HL-60/S4 treated with phorbol 12-myristate 13-acetate at 8.2 ng/mL for 4 days and 3 days (cell line): Measurements from ENCODE around the gene UGT1A7.

Experiments used
- in situ Hi-C: fragments of 300-500 bp; cut with MboI; formaldehyde crosslinking; loops from 2 replicates; pipeline ENCODE4 v1.15.0; 2022; ENCODE audit warnings: low sequenced_read_pairs

The UGT1A7 gene

DNA sequence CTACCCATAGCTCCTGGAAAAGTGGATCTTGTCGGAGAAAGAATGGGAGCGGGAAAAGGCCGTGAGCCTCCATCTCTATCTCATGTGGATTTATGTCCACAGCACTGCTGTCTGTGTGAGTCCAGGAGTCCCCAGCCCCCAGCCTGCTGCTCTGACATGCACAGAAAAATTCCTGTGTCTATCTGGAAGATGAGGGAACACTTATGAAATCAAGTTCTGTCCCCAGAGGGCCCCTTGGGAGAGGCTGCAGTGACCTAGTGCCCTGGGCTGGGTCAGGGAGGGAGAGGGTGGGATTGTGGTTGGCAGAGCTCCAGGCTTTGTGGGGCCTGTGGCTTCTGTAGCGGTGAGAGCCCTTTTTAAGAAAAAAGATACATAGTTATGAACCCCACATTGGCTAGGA lies 135.1 kb downstream of the UGT1A7 start:
- in situ Hi-C loops: no loop called here

DNA sequence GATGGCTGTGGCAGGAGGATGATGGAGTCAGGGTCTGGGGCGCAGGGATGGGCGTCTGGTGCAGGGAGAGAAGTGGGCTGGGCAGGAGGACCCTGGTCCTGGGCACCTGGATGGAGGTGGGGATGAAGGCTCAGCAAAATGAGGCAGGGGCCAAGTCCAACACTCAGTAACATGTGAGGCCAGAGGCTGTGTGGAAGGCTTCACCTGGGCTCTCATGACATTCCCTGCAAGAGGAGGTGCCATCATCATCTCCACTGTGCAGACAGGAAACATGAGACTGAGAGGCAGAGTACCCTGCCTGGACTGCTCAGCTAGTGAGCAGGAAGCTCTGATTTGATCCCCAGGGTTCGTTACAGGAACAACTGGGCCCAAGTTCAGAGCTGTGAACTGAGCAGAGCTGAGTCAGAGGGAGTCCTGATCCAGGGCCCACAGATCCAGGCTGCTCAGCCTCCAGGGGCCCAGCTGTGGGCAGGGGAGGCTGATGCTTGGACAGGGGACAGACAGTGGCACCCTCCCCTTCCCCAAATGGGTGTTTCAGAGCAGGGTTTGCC lies 135.7 kb downstream of the UGT1A7 start:
- in situ Hi-C loops: no loop called here

DNA sequence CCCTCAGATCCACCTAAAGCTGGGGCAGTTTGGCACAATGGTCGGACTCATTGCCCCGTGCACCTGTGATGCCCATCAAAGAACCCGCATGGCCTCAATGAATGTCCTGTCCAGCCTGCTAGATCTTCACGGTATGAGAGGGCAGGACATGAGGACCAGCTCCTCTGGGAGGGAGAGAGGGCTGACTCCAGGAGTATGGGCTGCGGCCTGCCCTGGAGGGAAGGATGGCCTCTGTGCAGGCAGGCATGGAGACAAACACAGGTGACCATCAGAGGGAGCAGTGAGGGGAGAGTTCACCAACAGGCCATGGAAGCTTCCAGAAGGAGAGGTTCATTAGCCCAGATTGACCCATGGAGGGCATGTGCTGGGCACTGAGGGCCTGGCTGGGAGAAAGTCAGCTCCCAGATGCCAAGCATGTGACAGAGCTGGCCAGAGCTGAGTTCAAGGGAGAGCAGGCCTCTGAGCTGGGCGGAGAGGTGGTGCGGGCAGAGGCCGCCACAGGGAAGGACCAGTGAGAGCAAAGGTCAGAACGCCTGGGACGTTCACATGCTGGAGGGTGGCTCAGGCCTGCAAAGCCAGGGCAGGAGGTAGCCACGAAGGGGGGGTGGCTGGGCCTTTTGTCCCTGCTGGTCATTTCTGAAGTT lies 136.4 kb downstream of the UGT1A7 start:
- in situ Hi-C loops: no loop called here

DNA sequence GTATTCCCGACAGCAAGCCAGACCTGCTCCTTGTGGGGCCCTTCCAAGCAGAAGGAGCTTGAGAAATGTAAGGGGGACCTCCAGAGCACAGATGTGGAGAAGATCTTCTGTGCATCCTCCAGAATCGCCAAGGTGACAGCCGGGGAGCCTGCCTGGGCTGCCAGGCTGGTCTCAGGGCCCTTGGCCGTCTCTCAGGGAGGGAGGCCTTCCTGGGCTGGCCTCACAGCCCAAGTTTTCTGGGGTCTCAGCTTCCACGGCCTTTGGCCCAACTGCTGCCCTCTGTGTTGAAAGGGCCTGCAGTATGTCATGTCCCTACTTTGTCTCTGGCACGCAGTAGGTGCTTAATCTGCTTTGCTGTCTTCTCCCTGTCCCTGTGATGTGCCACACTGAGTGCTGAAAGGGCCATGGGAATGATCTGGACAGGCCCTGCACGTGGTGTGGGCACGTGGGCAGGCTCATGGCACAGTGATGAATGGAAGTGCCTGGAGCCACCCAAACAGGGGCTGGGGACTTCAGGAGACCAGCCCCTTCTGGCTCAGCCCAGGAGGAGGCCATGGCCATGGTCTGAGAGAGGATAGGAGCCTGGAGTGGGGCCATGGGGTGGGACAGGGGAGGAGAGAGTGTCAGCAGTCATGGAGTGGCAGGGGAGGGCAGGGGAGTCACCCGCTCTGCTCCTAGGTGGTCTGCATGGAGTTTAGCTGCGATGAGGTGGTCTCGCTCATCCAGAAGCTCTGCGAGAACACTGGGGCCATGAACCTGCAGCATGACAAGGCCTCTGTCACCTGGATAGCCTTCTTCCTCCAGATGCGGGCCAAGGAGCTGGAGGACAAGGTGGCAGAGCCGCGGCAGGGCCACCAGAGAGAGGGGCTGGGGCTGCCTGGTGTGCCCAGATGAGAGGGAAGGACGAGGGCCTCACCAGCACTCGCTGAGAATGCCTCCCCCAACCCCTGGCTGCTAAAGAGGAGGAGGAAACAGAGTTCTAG lies 137.2 kb downstream of the UGT1A7 start:
- in situ Hi-C loops: no loop called here

DNA sequence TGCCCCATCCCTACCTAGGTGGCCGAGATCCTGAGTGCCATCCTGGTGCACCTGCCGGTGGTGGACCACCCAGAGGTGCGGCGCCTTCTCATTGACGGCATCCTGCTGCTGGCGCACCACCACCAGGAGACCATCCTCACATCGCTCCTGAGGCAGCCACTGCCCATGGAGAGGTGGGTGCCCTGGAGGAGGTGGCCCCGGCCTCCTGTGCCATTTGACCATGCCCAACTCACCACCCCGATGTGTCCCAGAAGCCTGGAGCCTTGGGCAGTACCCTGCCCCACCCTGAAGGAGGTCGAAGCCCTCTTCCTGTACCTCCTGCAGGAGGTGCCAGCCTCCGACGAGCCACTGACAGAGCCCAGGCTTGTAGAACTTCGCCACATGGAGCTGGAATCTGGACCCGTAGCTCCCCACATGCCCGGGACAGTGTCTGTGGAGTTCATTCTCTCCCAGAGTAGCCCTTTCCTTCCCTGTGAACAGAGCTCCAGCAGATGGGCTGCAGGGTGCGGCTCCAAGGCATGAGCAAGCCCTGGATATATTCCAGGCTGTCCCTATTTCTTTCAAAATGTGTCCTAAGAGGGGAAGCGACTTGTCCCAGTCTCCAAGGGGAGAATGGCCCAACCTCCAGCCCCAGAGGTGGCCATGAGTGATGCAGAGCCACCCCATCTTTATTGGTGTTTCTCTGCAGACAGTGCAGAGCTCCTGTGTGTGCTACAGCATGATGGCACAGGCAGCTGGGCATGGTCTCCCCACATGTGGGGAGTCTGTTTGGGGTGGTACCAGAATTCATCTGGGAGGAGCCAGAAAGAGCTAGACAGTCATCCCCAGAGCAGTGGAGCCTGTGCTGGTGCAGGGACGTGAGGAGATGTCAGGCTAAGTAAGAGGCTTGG lies 138.4 kb downstream of the UGT1A7 start:
- in situ Hi-C loops: no loop called here

DNA sequence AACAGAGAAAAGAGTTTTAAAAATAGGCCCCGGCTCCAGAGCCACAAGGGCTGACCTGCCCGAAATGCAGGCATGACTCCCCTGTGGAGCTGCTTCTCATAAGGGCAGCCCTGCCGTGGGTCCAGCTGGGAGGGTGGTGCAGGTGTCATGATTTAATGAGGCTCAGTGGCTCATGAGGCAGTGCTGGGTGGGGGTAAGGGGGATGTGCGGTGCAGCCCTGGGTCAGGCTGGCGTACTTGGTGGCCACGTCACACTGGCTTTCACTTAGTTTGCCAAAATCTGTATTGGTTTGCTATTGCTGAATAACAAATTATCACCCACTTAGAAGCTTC lies 139.0 kb downstream of the UGT1A7 start:
- in situ Hi-C loops: no loop called here

DNA sequence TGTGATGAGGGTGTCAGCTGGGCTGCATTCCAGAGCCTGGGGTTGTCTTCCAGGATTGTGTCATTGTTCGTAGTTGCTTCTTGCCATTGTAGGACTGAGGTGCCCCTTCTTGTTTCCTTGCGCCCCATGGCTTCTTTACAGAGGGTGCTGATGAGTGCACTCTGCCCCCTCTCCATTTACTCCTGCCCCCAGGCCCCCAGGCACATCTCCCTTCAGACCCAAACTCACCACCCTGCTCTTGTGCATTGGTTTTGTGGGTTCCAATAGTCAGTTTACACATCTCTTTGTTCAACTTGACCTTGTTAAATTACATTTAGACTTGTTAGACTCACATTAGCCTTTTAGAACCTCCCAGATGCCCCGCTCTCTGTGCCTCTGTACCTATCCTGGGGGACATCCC lies 139.5 kb downstream of the UGT1A7 start:
- in situ Hi-C loops: no loop called here

DNA sequence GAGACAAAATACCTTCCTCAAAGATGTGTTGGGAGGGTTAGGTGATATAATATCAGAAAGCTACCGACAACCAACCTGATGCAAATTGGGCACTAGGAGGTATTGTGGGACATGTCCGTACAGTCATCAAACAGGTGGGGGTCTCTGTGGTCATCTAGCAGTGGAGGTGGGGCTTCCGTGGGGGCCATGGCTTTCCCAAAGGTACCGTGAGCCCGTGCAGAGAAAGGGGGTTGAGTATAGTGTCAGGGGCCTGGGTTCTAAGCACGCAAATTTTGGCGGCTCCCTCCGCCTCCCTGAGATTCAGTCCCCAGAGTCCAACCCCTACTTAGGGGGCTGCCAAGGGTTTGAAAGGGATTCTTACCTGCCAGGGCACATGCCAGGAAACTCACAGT lies 140.0 kb downstream of the UGT1A7 start:
- in situ Hi-C loops: no loop called here

DNA sequence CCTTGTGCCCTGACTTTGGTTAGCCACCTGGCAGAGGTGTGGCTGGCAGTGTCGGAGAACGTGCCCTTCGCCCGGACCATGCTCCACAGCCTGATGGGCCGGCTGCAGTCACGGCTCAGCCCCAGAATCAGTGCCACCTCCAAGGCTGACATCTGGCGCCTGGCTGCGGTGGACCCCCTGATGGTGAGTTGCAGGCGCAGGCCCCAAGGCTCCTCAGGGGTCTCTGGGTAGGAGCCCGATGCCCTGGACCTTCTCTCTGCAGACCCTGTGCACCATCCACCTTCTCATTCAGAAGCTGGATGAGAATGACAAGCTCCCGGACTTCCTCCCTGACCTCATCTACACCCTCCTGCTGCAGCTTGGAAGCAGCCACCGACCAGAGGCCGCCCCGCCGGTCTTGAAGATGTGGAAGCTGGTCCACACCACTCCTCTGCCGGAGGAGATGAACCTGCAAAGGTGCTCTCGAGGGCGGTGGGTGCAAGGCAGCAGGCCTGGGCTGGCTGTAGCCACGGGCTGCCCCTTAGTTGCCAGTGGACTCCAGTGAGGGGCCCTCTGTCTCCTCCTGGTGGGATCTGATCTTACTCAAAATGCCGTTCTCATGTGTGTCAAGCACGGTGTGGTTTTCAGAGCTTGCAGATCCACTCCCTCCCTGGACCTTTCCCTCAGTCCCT lies 140.5 kb downstream of the UGT1A7 start:
- in situ Hi-C loops: no loop called here
